Left lung (tissue), 10 donors: Measurements from ENCODE around the gene GPR35. TPM values are rescaled to one million over a fixed set of nuclear protein-coding genes. Genes with fewer than 3 reads are reported as not detected.

Experiments used
- ATAC-seq: fragments of 200-7000 bp; cut with Tn5 transposase; one replicate; pipeline ENCODE4 v1.9.1; 2020; ENCODE audit warnings: moderate library complexity
- DNase-seq, 4 donors: peaks; one replicate each; pipeline ENCODE4 v3.0.0-alpha.2; 2013 to 2020
- H3K27ac ChIP-seq, 2 donors: fragments of 200-600 bp; sonication (generic) in 1 of 2; one replicate each; pipeline versions ENCODE4 v1.5.0 to v1.8.0; 2020 to 2021
- H3K27me3 ChIP-seq, 2 donors: fragments of 200-600 bp; sonication (generic) in 1 of 2; one replicate each; pipeline versions ENCODE4 v1.5.0 to v1.8.0; 2020 to 2021
- H3K36me3 ChIP-seq, 2 donors: fragments of 200-600 bp; sonication (generic) in 1 of 2; one replicate each; pipeline versions ENCODE4 v1.5.0 to v1.8.0; 2020 to 2021
- H3K4me1 ChIP-seq, 2 donors: fragments of 200-600 bp; one replicate each; pipeline ENCODE4 v1.8.0; 2021
- H3K4me3 ChIP-seq, 2 donors: fragments of 200-600 bp; sonication (generic) in 1 of 2; one replicate each; pipeline versions ENCODE4 v1.5.0 to v1.8.0; 2020 to 2021; ENCODE audit warnings: mild to moderate bottlenecking in 1 of 2
- H3K9me3 ChIP-seq, 2 donors: fragments of 200-600 bp; sonication (generic) in 1 of 2; one replicate each; pipeline versions ENCODE4 v1.5.0 to v1.8.0; 2020 to 2021
- CTCF ChIP-seq, 2 donors: fragments of 200-600 bp; sonication (generic) in 1 of 2; IDR thresholded peaks; one replicate each; pipeline versions ENCODE4 v1.5.0 to v1.8.0; 2021; ENCODE audit warnings: antibody characterized with exemption in 2 of 2
- intact Hi-C, 2 donors: fragments of 100-400 bp; cut with DNase I; formaldehyde crosslinking; loops; one replicate each; pipeline versions ENCODE4 v1.11.2 to v1.14.2; 2022
- polyA plus RNA-seq, 6 donors: library from polyadenylated mRNA; unstranded; fragments of 120-200 nt; gene quantifications; one replicate each; pipeline ENCODE4 v1.2.1, GENCODE V29; 2013; ENCODE audit not compliant: insufficient read length in 6 of 6
- total RNA-seq, 2 donors: library from RNA; stranded (reverse); fragmentation: NEBNext Ultra II Directional; extraction: Animal tissue kit (Norgen Biotek cat#: 25700); gene quantifications; one replicate each; pipeline ENCODE4 v1.2.1, GENCODE V29; 2021
- donor health status: DM: no; HTN: yes; CAD: no.
- donor health status: DM: no; HTN: no; CAD: no.

The GPR35 gene
- total and polyA plus RNA-seq, 8 donors = 1.1 to 6.0 (median 2.7) TPM

GRCh38 chr2:240597419-240598181 is 27.7 kb upstream of the GPR35 start:
- peak in 2 of 4 donors; percentile 23 to 69 for DNase-seq
- no peak overlapping the region for H3K27ac ChIP-seq
- no peaks in the 10 kb centered on the region for H3K27me3 ChIP-seq
- TF ChIP-seq CTCF (IDR thresholded peaks at IDR 0.05) = no peak
- H3K4me3 ChIP-seq = no peak overlapping the region
- H3K4me1 ChIP-seq = no peaks in the 10 kb centered on the region
- H3K9me3 ChIP-seq = no peaks in the 10 kb centered on the region
- ATAC-seq = no peak
- H3K36me3 ChIP-seq = peaks cover 0 to 94% of the 10 kb centered on the region in 2 donors
- intact Hi-C loops = no loop called here

GRCh38 chr2:240598311-240598911 is 26.9 kb upstream of the GPR35 start:
- Histone ChIP-seq H3K27me3 (no peaks in the 10 kb centered on the region), H3K4me1 (no peaks in the 10 kb centered on the region), H3K9me3 (no peaks in the 10 kb centered on the region), H3K4me3 (no peak overlapping the region), H3K27ac (no peak overlapping the region), H3K36me3 (peaks cover 0 to 86% of the 10 kb centered on the region in 2 donors)
- ATAC-seq (no peak), DNase-seq (peak in 2 of 4 donors; percentile 25 to 80)
- intact Hi-C loops = no loop called here
- TF ChIP-seq CTCF (IDR thresholded peaks at IDR 0.05) = no peak

GRCh38 chr2:240599141-240599583 is 26.1 kb upstream of the GPR35 start:
- Histone ChIP-seq H3K9me3 (no peaks in the 10 kb centered on the region), H3K4me1 (peaks cover 1 to 5% of the 10 kb centered on the region in 2 donors), H3K36me3 (peaks cover 0 to 79% of the 10 kb centered on the region in 2 donors), H3K27me3 (no peaks in the 10 kb centered on the region), H3K4me3 (no peak overlapping the region), H3K27ac (no peak overlapping the region)
- DNase-seq (peak in 2 of 4 donors; percentile 26 to 69), ATAC-seq (no peak)
- TF ChIP-seq CTCF (IDR thresholded peaks at IDR 0.05) = no peak
- intact Hi-C loops = no loop called here

GRCh38 chr2:240600451-240600961 is 24.8 kb upstream of the GPR35 start:
- no peak for ATAC-seq
- intact Hi-C loops = no loop called here
- H3K27ac ChIP-seq = no peak overlapping the region
- peaks cover 0 to 66% of the 10 kb centered on the region in 2 donors for H3K36me3 ChIP-seq
- no peaks in the 10 kb centered on the region for H3K9me3 ChIP-seq
- peaks cover 7 to 14% of the 10 kb centered on the region in 2 donors for H3K4me1 ChIP-seq
- DNase-seq = peak in 2 of 4 donors; percentile 22 to 77
- no peaks in the 10 kb centered on the region for H3K27me3 ChIP-seq
- H3K4me3 ChIP-seq = no peak overlapping the region
- no peak for TF ChIP-seq CTCF (IDR thresholded peaks at IDR 0.05)
